Keratinocyte (primary cell): ENCODE measurements around the gene FAR1. TPM values are rescaled to one million over a fixed set of nuclear protein-coding genes. Genes with fewer than 3 reads are reported as not detected.

Experiments used
- DNase-seq: peaks from one replicate; pipeline ENCODE4 v3.0.0-alpha.2; 2011; ENCODE audit warnings: low read depth, missing footprints, low spot score
- FAIRE-seq: peaks from 2 replicates; lab custom pipeline; 2011; peaks lifted over from hg19 to GRCh38; lab: Jason Lieb, UNC
- H2AFZ ChIP-seq: 2 replicates; pipeline ENCODE4 v1.6.0; 2012; ENCODE audit warnings: low read length, control low read depth, inconsistent platforms; ENCODE audit not compliant: control insufficient read depth
- H3K27ac ChIP-seq: 2 replicates; pipeline ENCODE4 v1.5.1; 2011; ENCODE audit warnings: low read length; ENCODE audit not compliant: control insufficient read depth, insufficient read depth
- H3K27me3 ChIP-seq: 3 replicates; pipeline ENCODE4 v1.6.0; 2011; ENCODE audit warnings: low read length; ENCODE audit not compliant: control insufficient read depth, insufficient read depth; ENCODE audit errors: extremely low read depth
- H3K36me3 ChIP-seq, 2 experiments: 2 replicates in 1 of 2; 3 replicates in 1 of 2; pipeline ENCODE4 v1.5.1; 2011; ENCODE audit warnings: low read length in 2 of 2, mild to moderate bottlenecking in 1 of 2; ENCODE audit not compliant: control insufficient read depth in 2 of 2, insufficient read depth in 2 of 2; ENCODE audit errors: extremely low read depth in 1 of 2
- H3K4me1 ChIP-seq: 3 replicates; pipeline ENCODE4 v1.5.1; 2011; ENCODE audit warnings: low read length; ENCODE audit not compliant: control insufficient read depth, insufficient read depth; ENCODE audit errors: extremely low read depth
- H3K4me2 ChIP-seq: 3 replicates; pipeline ENCODE4 v1.6.0; 2011; ENCODE audit warnings: low read depth, low read length; ENCODE audit not compliant: control insufficient read depth, insufficient read depth; ENCODE audit errors: extremely low read depth
- H3K4me3 ChIP-seq, 3 experiments: fragments of 200-600 bp in 1 of 3; sonication (generic) in 1 of 3; 2 replicates in 2 of 3; 3 replicates in 1 of 3; pipeline ENCODE4 v1.5.1; 2011 to 2016; ENCODE audit warnings: low read length in 3 of 3, mild to moderate bottlenecking in 3 of 3, control low read depth in 2 of 3, inconsistent platforms in 1 of 3, low read depth in 1 of 3, mixed read lengths in 1 of 3, mixed run types in 1 of 3, moderate library complexity in 1 of 3; ENCODE audit not compliant: control insufficient read depth in 2 of 3, insufficient read depth in 2 of 3; ENCODE audit errors: extremely low read depth in 1 of 3
- H3K79me2 ChIP-seq: 2 replicates; pipeline ENCODE4 v1.6.0; 2012; ENCODE audit warnings: low read length; ENCODE audit not compliant: control insufficient read depth, insufficient read depth
- H3K9ac ChIP-seq: 3 replicates; pipeline ENCODE4 v1.6.0; 2011; ENCODE audit warnings: low read length; ENCODE audit not compliant: control insufficient read depth, insufficient read depth; ENCODE audit errors: extremely low read depth
- H3K9me1 ChIP-seq: 3 replicates; pipeline ENCODE4 v1.6.0; 2011; ENCODE audit warnings: low read length; ENCODE audit not compliant: control insufficient read depth, insufficient read depth; ENCODE audit errors: extremely low read depth
- H3K9me3 ChIP-seq: 2 replicates; pipeline ENCODE4 v1.5.1; 2012; ENCODE audit warnings: low read depth, low read length; ENCODE audit not compliant: control insufficient read depth
- H4K20me1 ChIP-seq: 3 replicates; pipeline ENCODE4 v1.6.0; 2011; ENCODE audit warnings: low read length; ENCODE audit not compliant: control insufficient read depth, insufficient read depth; ENCODE audit errors: extremely low read depth
- CTCF ChIP-seq, 3 experiments: IDR thresholded peaks in 1 of 3; conservative IDR thresholded peaks in 1 of 3; optimal IDR thresholded peaks in 1 of 3; 2 replicates in 2 of 3; 3 replicates in 1 of 3; pipeline versions ENCODE3 to v1.5.1; 2011; ENCODE audit warnings: low read length in 3 of 3, mild to moderate bottlenecking in 3 of 3, moderate library complexity in 2 of 3, control low read depth in 1 of 3, inconsistent platforms in 1 of 3; ENCODE audit not compliant: insufficient read depth in 2 of 3; ENCODE audit errors: extremely low read depth in 1 of 3
- EZH2 ChIP-seq: IDR thresholded peaks from one replicate; pipeline ENCODE4 v1.6.1; 2012; ENCODE audit warnings: inconsistent platforms, mild to moderate bottlenecking, low read length, moderate library complexity
- dilution Hi-C: fragments of 300-500 bp; cut with MboI; formaldehyde crosslinking; loops from one replicate; pipeline ENCODE4 v1.7.0; 2020; ENCODE audit warnings: low sequenced_read_pairs; ENCODE audit not compliant: extremely low pct_ligation_motif_present
- polyA plus RNA-seq, 5 experiments: library from polyadenylated mRNA; depleted of rRNA in 3 of 5; stranded (reverse) in 3 of 5; stranded (forward) in 1 of 5; unstranded in 1 of 5; fragments of >200 nt; gene quantifications; 1 replicate in 1 of 5; 2 replicates in 3 of 5; 3 replicates in 1 of 5; pipeline versions ENCODE4 v1.2.1 to v1.2.3, GENCODE V29; 2011 to 2012; ENCODE audit warnings: missing spikeins in 2 of 5, low read depth in 1 of 5, low replicate concordance in 1 of 5

FAR1 gene
- polyA plus RNA-seq, 1 donor (not counting 4 experiments of a cell fraction or from before 2014, with no cell fraction given): 140 TPM

- no peak for DNase-seq
- H2AFZ ChIP-seq: no peak overlapping the region
- H3K9ac ChIP-seq: peak overlapping the region; percentile 7
- no peaks in the 10 kb centered on the region for H4K20me1 ChIP-seq
- H3K27me3 ChIP-seq: no peaks in the 10 kb centered on the region
- no peaks in the 10 kb centered on the region for H3K9me3 ChIP-seq
- no peak for TF ChIP-seq EZH2
- TF ChIP-seq CTCF (optimal IDR thresholded peaks at IDR 0.05 in 1 of 3, IDR thresholded peaks at IDR 0.05 in 1 of 3, conservative IDR thresholded peaks at IDR 0.05 in 1 of 3; ENCODE audit: extremely low read depth in 1 of 3, insufficient read depth in 2 of 3, low read length in 3 of 3): no peak
- FAIRE-seq: no peak
- no peaks in the 10 kb centered on the region for H3K9me1 ChIP-seq
- dilution Hi-C loops: no loop called here
- H3K4me1 ChIP-seq: peaks cover 35% of the 10 kb centered on the region
- H3K4me3 ChIP-seq: peak overlapping the region in 2 of 3 experiments; percentile 9
- peak overlapping the region; percentile 76 for H3K27ac ChIP-seq
- H3K4me2 ChIP-seq: peak overlapping the region; percentile 69
- peaks cover 5% of the 10 kb centered on the region for H3K79me2 ChIP-seq
- H3K36me3 ChIP-seq: no peaks in the 10 kb centered on the region
Measured at GRCh38 chr11:13664351-13664750, 4.1 kb upstream of the FAR1 start.

- Histone ChIP-seq H3K9ac (no peak overlapping the region), H3K27me3 (no peaks in the 10 kb centered on the region), H2AFZ (no peak overlapping the region), H3K4me1 (peaks cover 52% of the 10 kb centered on the region), H3K9me3 (no peaks in the 10 kb centered on the region), H3K9me1 (no peaks in the 10 kb centered on the region), H4K20me1 (peaks cover 3% of the 10 kb centered on the region), H3K27ac (no peak overlapping the region), H3K36me3 (no peaks in the 10 kb centered on the region), H3K4me3 (no peak overlapping the region), H3K79me2 (peaks cover 29% of the 10 kb centered on the region), H3K4me2 (peak overlapping the region; percentile 10)
- dilution Hi-C loops: no loop called here
- no peak for TF ChIP-seq CTCF (optimal IDR thresholded peaks at IDR 0.05 in 1 of 3, IDR thresholded peaks at IDR 0.05 in 1 of 3, conservative IDR thresholded peaks at IDR 0.05 in 1 of 3; ENCODE audit: extremely low read depth in 1 of 3, insufficient read depth in 2 of 3, low read length in 3 of 3)
- TF ChIP-seq EZH2: no peak
- FAIRE-seq (no peak), DNase-seq (no peak)
Measured at GRCh38 chr11:13666708-13667107, 1.8 kb upstream of the FAR1 start.
